Osteoblast (primary cell): ENCODE results near the gene APOL5. TPM values are rescaled to one million over a fixed set of nuclear protein-coding genes. Genes with fewer than 3 reads are reported as not detected.

Experiments
- DNase-seq: peaks from one replicate; pipeline ENCODE4 v3.0.0; 2011; ENCODE audit warnings: low spot score, mixed read lengths; ENCODE audit not compliant: insufficient read length; ENCODE audit errors: missing footprints
- H2AFZ ChIP-seq: 2 replicates; pipeline ENCODE4 v1.6.0; 2011; ENCODE audit warnings: mild to moderate bottlenecking, low read length
- H3K27ac ChIP-seq: 2 replicates; pipeline ENCODE4 v1.5.1; 2011; ENCODE audit warnings: mild to moderate bottlenecking, low read depth, low read length, moderate library complexity
- H3K27me3 ChIP-seq: 2 replicates; pipeline ENCODE4 v1.6.0; 2012; ENCODE audit warnings: mild to moderate bottlenecking, control low read depth, inconsistent platforms, low read length, moderate library complexity; ENCODE audit not compliant: insufficient read depth
- H3K36me3 ChIP-seq: 2 replicates; pipeline ENCODE4 v1.5.1; 2011; ENCODE audit warnings: mild to moderate bottlenecking, low read length, control low read depth, moderate library complexity; ENCODE audit not compliant: insufficient read depth
- H3K4me1 ChIP-seq: 2 replicates; pipeline ENCODE4 v1.5.1; 2011; ENCODE audit warnings: mild to moderate bottlenecking, low read length, control low read depth, moderate library complexity; ENCODE audit not compliant: insufficient read depth
- H3K4me2 ChIP-seq: 2 replicates; pipeline ENCODE4 v1.6.0; 2011; ENCODE audit warnings: mild to moderate bottlenecking, low read length; ENCODE audit not compliant: insufficient read depth
- H3K4me3 ChIP-seq: fragments of 200-600 bp; sonication (generic); 3 replicates; pipeline ENCODE4 v1.5.1; 2012; ENCODE audit warnings: mild to moderate bottlenecking, low read length, inconsistent platforms; ENCODE audit not compliant: insufficient read depth
- H3K79me2 ChIP-seq: 2 replicates; pipeline ENCODE4 v1.6.0; 2012; ENCODE audit warnings: mild to moderate bottlenecking, low read length, control low read depth, inconsistent platforms; ENCODE audit not compliant: insufficient read depth
- H3K9me3 ChIP-seq: 2 replicates; pipeline ENCODE4 v1.5.1; 2011; ENCODE audit warnings: low read depth, low read length, control low read depth
- H4K20me1 ChIP-seq: 2 replicates; pipeline ENCODE4 v1.6.0; 2012; ENCODE audit warnings: mild to moderate bottlenecking, low read length, control low read depth; ENCODE audit not compliant: insufficient read depth
- total RNA-seq: library from RNA; depleted of rRNA; stranded (reverse); fragments of >200 nt; gene quantifications from 2 replicates; pipeline ENCODE4 v1.2.3, GENCODE V29; 2012
- TF ChIP-seq, protein P1 (sequence below): IDR thresholded peaks from 2 replicates; pipeline ENCODE4 v1.5.1; 2011; ENCODE audit warnings: mild to moderate bottlenecking, low read depth, low read length, moderate library complexity; ENCODE audit errors: extremely low read depth

Gene APOL5
- total RNA-seq, 1 donor: not detected

DNA sequence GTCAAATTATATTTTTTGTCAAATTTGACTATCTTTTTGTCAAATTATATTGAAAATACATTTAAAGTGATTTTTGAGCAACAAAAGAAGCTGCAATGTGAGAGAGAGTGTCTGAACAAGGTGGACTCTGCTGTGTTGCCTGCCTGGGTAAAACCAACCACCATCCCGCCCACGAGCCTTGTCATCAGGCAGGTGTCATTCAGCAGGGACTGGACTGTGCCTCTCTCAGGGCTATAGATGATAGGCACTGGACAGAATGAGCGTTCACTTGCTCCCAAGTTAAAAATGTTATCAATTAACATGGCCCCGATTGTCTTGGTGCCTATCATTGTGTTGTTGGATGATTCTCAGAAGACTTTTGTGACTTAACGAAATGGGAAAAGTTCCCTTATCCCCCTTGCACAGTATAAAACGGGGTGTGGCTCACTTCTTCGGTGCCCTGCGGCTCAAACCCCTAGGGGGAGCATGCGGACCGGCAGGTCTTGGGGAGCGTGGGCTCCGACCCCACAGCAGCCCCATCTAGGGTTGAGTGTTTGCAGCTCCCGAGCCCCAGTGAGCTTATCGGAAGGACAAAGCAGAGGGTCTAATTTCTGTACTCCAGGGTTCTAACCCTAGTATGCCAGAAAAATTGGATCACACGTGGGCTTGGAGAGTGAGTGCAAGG lies 1.7 kb downstream of the APOL5 start:
- DNase-seq: no peak
- peaks cover 10% of the 10 kb centered on the region for H3K4me1 ChIP-seq
- no peaks in the 10 kb centered on the region for H3K79me2 ChIP-seq
- H3K36me3 ChIP-seq: no peaks in the 10 kb centered on the region
- H3K27ac ChIP-seq: no peak overlapping the region
- no peaks in the 10 kb centered on the region for H3K9me3 ChIP-seq
- no peaks in the 10 kb centered on the region for H4K20me1 ChIP-seq
- no peak overlapping the region for H2AFZ ChIP-seq
- TF ChIP-seq, protein P1, sequence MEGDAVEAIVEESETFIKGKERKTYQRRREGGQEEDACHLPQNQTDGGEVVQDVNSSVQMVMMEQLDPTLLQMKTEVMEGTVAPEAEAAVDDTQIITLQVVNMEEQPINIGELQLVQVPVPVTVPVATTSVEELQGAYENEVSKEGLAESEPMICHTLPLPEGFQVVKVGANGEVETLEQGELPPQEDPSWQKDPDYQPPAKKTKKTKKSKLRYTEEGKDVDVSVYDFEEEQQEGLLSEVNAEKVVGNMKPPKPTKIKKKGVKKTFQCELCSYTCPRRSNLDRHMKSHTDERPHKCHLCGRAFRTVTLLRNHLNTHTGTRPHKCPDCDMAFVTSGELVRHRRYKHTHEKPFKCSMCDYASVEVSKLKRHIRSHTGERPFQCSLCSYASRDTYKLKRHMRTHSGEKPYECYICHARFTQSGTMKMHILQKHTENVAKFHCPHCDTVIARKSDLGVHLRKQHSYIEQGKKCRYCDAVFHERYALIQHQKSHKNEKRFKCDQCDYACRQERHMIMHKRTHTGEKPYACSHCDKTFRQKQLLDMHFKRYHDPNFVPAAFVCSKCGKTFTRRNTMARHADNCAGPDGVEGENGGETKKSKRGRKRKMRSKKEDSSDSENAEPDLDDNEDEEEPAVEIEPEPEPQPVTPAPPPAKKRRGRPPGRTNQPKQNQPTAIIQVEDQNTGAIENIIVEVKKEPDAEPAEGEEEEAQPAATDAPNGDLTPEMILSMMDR: no peak
- no peaks in the 10 kb centered on the region for H3K27me3 ChIP-seq
- H3K4me2 ChIP-seq: no peak overlapping the region
- no peak overlapping the region for H3K4me3 ChIP-seq

DNA sequence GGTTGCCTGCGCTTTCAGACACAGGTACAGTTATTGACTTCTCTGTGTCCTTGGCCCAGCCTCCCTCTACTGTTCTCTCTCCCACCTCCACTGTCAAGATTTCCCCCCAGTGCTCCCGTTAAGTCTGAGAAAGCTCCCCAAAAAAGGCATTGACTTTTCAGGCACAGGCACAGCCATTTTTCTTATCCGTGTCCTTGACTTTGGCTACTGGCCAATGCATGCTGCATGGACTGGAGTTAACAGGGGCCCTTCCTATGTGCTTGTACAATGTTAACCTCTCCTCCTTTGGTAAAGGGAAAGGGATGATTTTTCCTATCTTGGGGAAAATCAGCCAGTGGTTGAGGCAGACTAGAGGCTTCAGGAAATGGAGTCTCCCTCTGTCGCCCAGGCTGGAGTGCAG lies 4.3 kb downstream of the APOL5 start:
- Histone ChIP-seq H3K27me3 (no peaks in the 10 kb centered on the region), H3K9me3 (no peaks in the 10 kb centered on the region), H3K4me3 (no peak overlapping the region), H3K4me2 (no peak overlapping the region), H4K20me1 (no peaks in the 10 kb centered on the region), H3K36me3 (no peaks in the 10 kb centered on the region), H3K79me2 (no peaks in the 10 kb centered on the region), H3K4me1 (peaks cover 10% of the 10 kb centered on the region), H3K27ac (no peak overlapping the region), H2AFZ (no peak overlapping the region)
- TF ChIP-seq, protein P1: no peak
- no peak for DNase-seq

DNA sequence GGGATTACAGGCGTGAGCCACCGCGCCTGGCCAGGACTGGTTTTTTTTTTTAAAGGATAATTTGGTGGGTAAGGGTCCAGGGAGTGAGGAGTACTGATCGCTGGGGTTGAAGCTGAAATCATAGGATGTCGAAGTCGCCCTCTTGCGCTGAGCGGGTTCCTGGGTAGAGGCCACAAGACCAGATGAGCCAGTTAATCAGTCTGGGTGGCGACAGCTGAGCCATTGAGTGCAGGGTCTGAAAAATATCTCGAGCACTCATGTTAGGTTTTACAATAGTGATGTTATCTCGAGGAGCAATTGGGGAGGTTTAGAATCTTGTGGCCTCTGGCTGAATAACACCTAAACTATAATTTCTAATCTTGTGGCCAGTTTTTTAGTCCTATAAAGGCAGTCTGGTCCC lies 7.8 kb downstream of the APOL5 start:
- Histone ChIP-seq H3K27me3 (peaks cover 2% of the 10 kb centered on the region), H3K36me3 (no peaks in the 10 kb centered on the region), H3K4me1 (peaks cover 10% of the 10 kb centered on the region), H3K9me3 (no peaks in the 10 kb centered on the region), H3K4me3 (no peak overlapping the region), H4K20me1 (no peaks in the 10 kb centered on the region), H3K4me2 (no peak overlapping the region), H3K27ac (no peak overlapping the region), H2AFZ (no peak overlapping the region), H3K79me2 (no peaks in the 10 kb centered on the region)
- TF ChIP-seq, protein P1: no peak
- DNase-seq: no peak

DNA sequence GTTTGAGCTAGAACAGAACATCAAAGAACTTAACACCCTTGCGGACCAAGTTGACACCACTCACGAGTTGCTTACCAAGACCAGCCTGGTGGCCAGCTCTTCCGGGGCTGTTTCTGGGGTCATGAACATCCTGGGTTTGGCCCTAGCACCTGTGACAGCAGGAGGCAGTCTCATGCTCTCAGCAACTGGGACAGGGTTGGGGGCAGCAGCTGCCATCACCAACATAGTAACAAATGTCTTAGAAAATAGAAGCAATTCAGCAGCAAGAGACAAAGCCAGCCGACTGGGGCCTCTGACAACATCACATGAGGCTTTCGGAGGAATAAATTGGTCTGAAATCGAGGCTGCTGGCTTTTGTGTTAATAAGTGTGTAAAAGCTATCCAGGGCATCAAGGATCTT lies 8.7 kb downstream of the APOL5 start:
- Histone ChIP-seq H3K27me3 (peaks cover 2% of the 10 kb centered on the region), H3K79me2 (no peaks in the 10 kb centered on the region), H3K4me2 (no peak overlapping the region), H4K20me1 (no peaks in the 10 kb centered on the region), H2AFZ (no peak overlapping the region), H3K36me3 (no peaks in the 10 kb centered on the region), H3K4me3 (no peak overlapping the region), H3K4me1 (peaks cover 10% of the 10 kb centered on the region), H3K27ac (no peak overlapping the region), H3K9me3 (no peaks in the 10 kb centered on the region)
- no peak for DNase-seq
- TF ChIP-seq, protein P1: no peak
